Body of pancreas (tissue), 4 donors: ENCODE measurements around the gene YPEL5.

Experiments used
- CTCF ChIP-seq, 7 experiments: fragments of 450-650 bp in 4 of 7; fragments of 200-600 bp in 3 of 7; sonication (generic) in 3 of 7; IDR thresholded peaks; one replicate each; pipeline ENCODE4 v1.5.1; 2016 to 2019; ENCODE audit warnings: antibody characterized with exemption in 7 of 7
- POLR2A ChIP-seq, 3 donors: fragments of 450-650 bp; IDR thresholded peaks; one replicate each; pipeline ENCODE4 v1.6.1; 2016; ENCODE audit warnings: antibody characterized with exemption in 3 of 3, mild to moderate bottlenecking in 2 of 3

- TF ChIP-seq CTCF (IDR thresholded peaks at IDR 0.05) (no peak), POLR2A (IDR thresholded peaks at IDR 0.05) (no peak)
Observed at GRCh38 chr2:30177440-30177839, 30.6 kb downstream of the YPEL5 start.
